ENCODE measurements around the gene IFNL3.

Gene IFNL3

GRCh38 chr19:39207293-39207836, 37.4 kb downstream of the IFNL3 start:
- H3K27ac ChIP-seq = no peak overlapping the region
- H3K27me3 ChIP-seq = peaks cover 21 to 38% (median 25%) of the 10 kb centered on the region in 11 experiments
- no peak; a peak in 1 of 22 replicates for TF ChIP-seq Cebpa-rat (IDR thresholded peaks at IDR 0.05)
- no peaks in the 10 kb centered on the region for H3K9me3 ChIP-seq (replicated peaks in 1 of 11)
- peaks cover 0 to 6% (median 0%) of the 10 kb centered on the region in 10 experiments; a peak in 5 of 20 replicates for H3K4me1 ChIP-seq
- no peak overlapping the region for H3K4me3 ChIP-seq
- no peaks in the 10 kb centered on the region for H3K36me3 ChIP-seq
- H4K20me1 ChIP-seq = no peaks in the 10 kb centered on the region; a peak in 1 of 22 replicates
- H3K4me2 ChIP-seq = no peak overlapping the region
- no peak overlapping the region for H3K9ac ChIP-seq

GRCh38 chr19:39206122-39206521, 38.7 kb downstream of the IFNL3 start:
- peaks cover 21 to 38% (median 26%) of the 10 kb centered on the region in 11 experiments for H3K27me3 ChIP-seq
- H3K27ac ChIP-seq = no peak overlapping the region
- peaks cover 0 to 6% (median 0%) of the 10 kb centered on the region in 10 experiments; a peak in 5 of 20 replicates for H3K4me1 ChIP-seq
- no peak overlapping the region for H3K4me3 ChIP-seq
- H4K20me1 ChIP-seq = no peaks in the 10 kb centered on the region; a peak in 1 of 22 replicates
- H3K4me2 ChIP-seq = no peak overlapping the region
- H3K36me3 ChIP-seq = no peaks in the 10 kb centered on the region
- no peak for TF ChIP-seq Cebpa-rat (IDR thresholded peaks at IDR 0.05)
- H3K9me3 ChIP-seq (replicated peaks in 1 of 11) = no peaks in the 10 kb centered on the region
- H3K9ac ChIP-seq = no peak overlapping the region

GRCh38 chr19:39205449-39205764, 39.4 kb downstream of the IFNL3 start:
- Histone ChIP-seq H3K27ac (no peak overlapping the region), H3K4me3 (no peak overlapping the region), H3K4me2 (no peak overlapping the region), H3K9ac (no peak overlapping the region), H3K9me3 (replicated peaks in 1 of 11) (no peaks in the 10 kb centered on the region), H4K20me1 (no peaks in the 10 kb centered on the region; a peak in 1 of 22 replicates), H3K36me3 (no peaks in the 10 kb centered on the region), H3K27me3 (peaks cover 21 to 38% (median 26%) of the 10 kb centered on the region in 11 experiments), H3K4me1 (peaks cover 0 to 6% (median 0%) of the 10 kb centered on the region in 10 experiments; a peak in 5 of 20 replicates)
- no peak for TF ChIP-seq Cebpa-rat (IDR thresholded peaks at IDR 0.05)

GRCh38 chr19:39203372-39204341, 41.1 kb downstream of the IFNL3 start, which contains the start of gene SYCN:
TSS of gene SYCN (minus strand) at chr19:39204263. CDS start at chr19:39204254, 9 bp downstream.
- Histone ChIP-seq H3K36me3 (no peaks in the 10 kb centered on the region), H3K4me1 (peaks cover 0 to 5% (median 0%) of the 10 kb centered on the region in 10 experiments; a peak in 5 of 20 replicates), H3K27me3 (peaks cover 27 to 45% (median 34%) of the 10 kb centered on the region in 11 experiments), H4K20me1 (peaks cover 0 to 8% (median 0%) of the 10 kb centered on the region in 11 experiments; a peak in 1 of 22 replicates), H3K4me2 (no peak within 1 kb of the TSS), H3K4me3 (no peak within 1 kb of the TSS), H3K27ac (no peak within 1 kb of the TSS), H3K9ac (no peak within 1 kb of the TSS), H3K9me3 (replicated peaks in 1 of 11) (no peaks in the 10 kb centered on the region)
- no peak for TF ChIP-seq Cebpa-rat (IDR thresholded peaks at IDR 0.05)

GRCh38 chr19:39202998-39203355, 41.8 kb downstream of the IFNL3 start:
- no peaks in the 10 kb centered on the region for H3K9me3 ChIP-seq (replicated peaks in 1 of 11)
- H3K27ac ChIP-seq = no peak overlapping the region
- no peaks in the 10 kb centered on the region for H3K36me3 ChIP-seq
- H3K4me3 ChIP-seq = no peak overlapping the region
- H3K4me2 ChIP-seq = no peak overlapping the region
- peaks cover 0 to 8% (median 0%) of the 10 kb centered on the region in 11 experiments; a peak in 2 of 22 replicates for H4K20me1 ChIP-seq
- no peaks in the 10 kb centered on the region; a peak in 1 of 20 replicates for H3K4me1 ChIP-seq
- no peak overlapping the region for H3K9ac ChIP-seq
- no peak for TF ChIP-seq Cebpa-rat (IDR thresholded peaks at IDR 0.05)
- peaks cover 34 to 52% (median 41%) of the 10 kb centered on the region in 11 experiments for H3K27me3 ChIP-seq

GRCh38 chr19:39200803-39201115, 44.0 kb downstream of the IFNL3 start:
- no peak overlapping the region for H3K9ac ChIP-seq
- no peaks in the 10 kb centered on the region for H3K36me3 ChIP-seq
- H3K27ac ChIP-seq = no peak overlapping the region
- peaks cover 56 to 70% (median 63%) of the 10 kb centered on the region in 11 experiments for H3K27me3 ChIP-seq
- no peak overlapping the region for H3K4me2 ChIP-seq
- no peak for TF ChIP-seq Cebpa-rat (IDR thresholded peaks at IDR 0.05)
- peaks cover 0 to 11% (median 7%) of the 10 kb centered on the region in 10 experiments; a peak in 17 of 20 replicates for H3K4me1 ChIP-seq
- H3K4me3 ChIP-seq = no peak overlapping the region
- peaks cover 0 to 22% (median 0%) of the 10 kb centered on the region in 11 experiments; a peak in 5 of 22 replicates for H4K20me1 ChIP-seq
- no peaks in the 10 kb centered on the region for H3K9me3 ChIP-seq (replicated peaks in 1 of 11)

GRCh38 chr19:39200066-39200802, 44.6 kb downstream of the IFNL3 start:
- H3K4me3 ChIP-seq = no peak overlapping the region
- no peak overlapping the region for H3K27ac ChIP-seq
- no peak overlapping the region for H3K9ac ChIP-seq
- no peak for TF ChIP-seq Cebpa-rat (IDR thresholded peaks at IDR 0.05)
- peaks cover 0 to 14% (median 10%) of the 10 kb centered on the region in 10 experiments; a peak in 17 of 20 replicates for H3K4me1 ChIP-seq
- peaks cover 59 to 74% (median 68%) of the 10 kb centered on the region in 11 experiments for H3K27me3 ChIP-seq
- no peak overlapping the region for H3K4me2 ChIP-seq
- peaks cover 0 to 22% (median 0%) of the 10 kb centered on the region in 11 experiments; a peak in 5 of 22 replicates for H4K20me1 ChIP-seq
- H3K36me3 ChIP-seq = no peaks in the 10 kb centered on the region
- H3K9me3 ChIP-seq (replicated peaks in 1 of 11) = no peaks in the 10 kb centered on the region

- no peak overlapping the region for H3K27ac ChIP-seq
Observed at GRCh38 chr19:39199025-39199424, 45.8 kb downstream of the IFNL3 start.

More at GRCh38 chr19:39199025-39199424, 45.8 kb downstream of the IFNL3 start:
- Histone ChIP-seq H3K27me3 (peaks cover 50 to 66% (median 62%) of the 10 kb centered on the region in 11 experiments), H3K9me3 (replicated peaks in 1 of 11) (no peaks in the 10 kb centered on the region), H3K4me3 (no peak overlapping the region), H3K36me3 (no peaks in the 10 kb centered on the region), H3K9ac (no peak overlapping the region), H4K20me1 (peaks cover 0 to 22% (median 0%) of the 10 kb centered on the region in 11 experiments; a peak in 5 of 22 replicates), H3K4me1 (peaks cover 0 to 17% (median 12%) of the 10 kb centered on the region in 10 experiments; a peak in 17 of 20 replicates), H3K4me2 (no peak overlapping the region)
- no peak for TF ChIP-seq Cebpa-rat (IDR thresholded peaks at IDR 0.05)

Data from BLaER1 treated with 17β-estradiol and CSF1 and Interleukin-3, amounts not matched to agents 10 nM and 100 nM (cell line).